Immature natural killer cell (primary cell): ENCODE data around the gene TRIM38. TPM values are rescaled to one million over a fixed set of nuclear protein-coding genes. Genes with fewer than 3 reads are reported as not detected.

Experiments
- DNase-seq, 3 donors: peaks; one replicate each; pipeline ENCODE4 v3.0.0; 2022; ENCODE audit warnings: mixed read lengths in 1 of 3
- H3K27ac Mint-ChIP-seq, 6 donors: one replicate each; pipeline ENCODE4 v1.8.0; 2020; ENCODE audit warnings: mixed read lengths in 6 of 6, mild to moderate bottlenecking in 5 of 6, inconsistent platforms in 4 of 6, moderate library complexity in 3 of 6
- H3K27me3 Mint-ChIP-seq, 3 donors: one replicate each; pipeline ENCODE4 v1.8.0; 2020 to 2021; ENCODE audit warnings: low read depth in 3 of 3, mild to moderate bottlenecking in 3 of 3, mixed read lengths in 3 of 3, moderate library complexity in 3 of 3, inconsistent platforms in 1 of 3
- H3K36me3 Mint-ChIP-seq, 3 donors: one replicate each; pipeline ENCODE4 v1.8.0; 2020; ENCODE audit warnings: mixed read lengths in 3 of 3, inconsistent platforms in 2 of 3, mild to moderate bottlenecking in 2 of 3
- H3K4me1 Mint-ChIP-seq, 2 donors: one replicate each; pipeline ENCODE4 v1.8.0; 2020; ENCODE audit warnings: inconsistent platforms in 2 of 2, mild to moderate bottlenecking in 2 of 2, mixed read lengths in 2 of 2, moderate library complexity in 1 of 2
- H3K4me3 Mint-ChIP-seq, 5 donors: one replicate each; pipeline ENCODE4 v1.8.0; 2020; ENCODE audit warnings: mild to moderate bottlenecking in 5 of 5, mixed read lengths in 5 of 5, inconsistent platforms in 3 of 5, moderate library complexity in 3 of 5
- H3K9me3 Mint-ChIP-seq, 6 donors: one replicate each; pipeline ENCODE4 v1.8.0; 2020; ENCODE audit warnings: mild to moderate bottlenecking in 6 of 6, mixed read lengths in 6 of 6, inconsistent platforms in 4 of 6, moderate library complexity in 3 of 6
- polyA plus RNA-seq, 3 donors: library from polyadenylated mRNA; unstranded; fragments of 300-500 nt; fragmentation: Illumina TruSeq; gene quantifications; one replicate each; pipeline ENCODE4 v1.2.3, GENCODE V29; 2021

TRIM38 gene
- polyA plus RNA-seq, 3 donors from 2014 or later = 3.6 to 11.4 (median 5.0) TPM

DNA sequence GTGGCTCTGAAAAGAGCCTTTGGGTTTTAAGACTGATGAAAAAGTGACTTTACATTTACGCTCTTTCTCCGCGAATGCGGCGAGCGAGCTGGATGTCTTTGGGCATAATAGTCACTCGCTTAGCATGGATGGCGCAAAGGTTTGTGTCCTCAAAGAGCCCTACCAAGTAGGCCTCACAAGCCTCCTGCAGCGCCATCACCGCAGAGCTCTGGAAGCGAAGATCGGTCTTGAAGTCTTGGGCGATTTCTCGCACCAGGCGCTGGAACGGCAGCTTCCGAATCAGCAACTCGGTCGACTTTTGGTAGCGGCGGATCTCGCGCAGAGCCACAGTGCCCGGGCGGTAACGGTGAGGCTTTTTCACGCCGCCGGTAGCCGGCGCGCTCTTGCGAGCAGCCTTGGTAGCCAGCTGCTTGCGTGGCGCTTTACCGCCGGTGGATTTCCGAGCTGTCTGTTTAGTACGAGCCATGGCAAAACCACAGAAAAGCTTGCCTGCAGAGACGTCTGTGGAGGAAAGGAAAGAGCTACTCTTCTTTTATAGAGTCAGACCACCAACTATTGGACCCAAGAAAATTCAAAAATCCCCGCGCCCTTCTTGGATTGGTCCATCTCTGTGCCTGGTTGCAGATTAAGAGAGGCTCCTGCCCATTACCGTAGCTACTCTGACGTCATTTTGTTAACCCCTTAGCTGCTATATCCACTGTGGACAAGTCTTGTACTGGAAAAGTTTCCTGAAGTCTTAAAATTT is 69.2 kb downstream of the TRIM38 start:
- Mint-ChIP-seq H3K36me3 (no peaks in the 10 kb centered on the region), H3K27ac (peak overlapping the region; percentile 95 to 98 (median 96)), H3K4me1 (peaks cover 61% of the 10 kb centered on the region in 2 donors), H3K27me3 (peaks cover 16 to 35% (median 21%) of the 10 kb centered on the region in 3 donors), H3K9me3 (no peaks in the 10 kb centered on the region), H3K4me3 (peak overlapping the region; percentile 92 to 97 (median 95))
- peak; percentile 87 to 89 (median 88) for DNase-seq

DNA sequence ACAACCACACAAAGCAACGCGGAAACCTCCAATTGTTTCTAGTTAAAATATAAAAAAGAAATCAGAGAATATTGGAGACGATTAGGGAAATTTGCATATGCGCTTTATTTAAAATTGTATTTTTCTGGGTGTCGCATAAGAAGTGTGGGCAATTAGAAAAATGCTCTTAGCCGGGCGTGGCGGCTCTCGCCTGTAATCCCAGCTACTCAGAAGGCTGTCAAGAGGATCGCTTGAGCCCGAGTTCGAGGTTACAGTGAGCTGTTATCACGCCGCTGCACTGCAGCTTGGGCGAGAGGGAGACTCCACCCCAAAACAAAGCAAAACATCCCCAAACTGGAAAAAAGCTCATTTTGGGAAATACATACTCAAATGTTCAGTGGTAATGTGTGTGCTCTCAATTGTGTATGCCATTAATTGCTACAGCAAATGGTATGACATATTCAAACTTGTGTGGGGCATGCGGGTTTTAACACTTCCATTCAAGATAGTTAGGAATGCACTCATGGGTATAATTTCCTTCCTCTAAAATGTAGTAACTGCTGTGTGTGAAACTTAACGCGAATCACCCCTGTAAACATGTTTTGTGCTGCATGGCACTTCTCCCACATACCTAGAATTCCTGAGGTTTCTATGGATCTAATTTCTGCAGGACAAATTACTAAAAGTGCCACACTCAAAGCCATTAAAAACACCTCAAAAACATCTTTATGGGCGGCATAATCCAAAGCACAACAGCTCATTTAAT is 69.9 kb downstream of the TRIM38 start:
- Mint-ChIP-seq H3K9me3 (no peaks in the 10 kb centered on the region), H3K4me1 (peaks cover 53 to 54% of the 10 kb centered on the region in 2 donors), H3K27me3 (peaks cover 9 to 29% (median 15%) of the 10 kb centered on the region in 3 donors), H3K36me3 (no peaks in the 10 kb centered on the region), H3K4me3 (peak overlapping the region; percentile 92 to 97 (median 95)), H3K27ac (peak overlapping the region; percentile 95 to 98 (median 96))
- peak; percentile 46 to 58 (median 52) for DNase-seq

DNA sequence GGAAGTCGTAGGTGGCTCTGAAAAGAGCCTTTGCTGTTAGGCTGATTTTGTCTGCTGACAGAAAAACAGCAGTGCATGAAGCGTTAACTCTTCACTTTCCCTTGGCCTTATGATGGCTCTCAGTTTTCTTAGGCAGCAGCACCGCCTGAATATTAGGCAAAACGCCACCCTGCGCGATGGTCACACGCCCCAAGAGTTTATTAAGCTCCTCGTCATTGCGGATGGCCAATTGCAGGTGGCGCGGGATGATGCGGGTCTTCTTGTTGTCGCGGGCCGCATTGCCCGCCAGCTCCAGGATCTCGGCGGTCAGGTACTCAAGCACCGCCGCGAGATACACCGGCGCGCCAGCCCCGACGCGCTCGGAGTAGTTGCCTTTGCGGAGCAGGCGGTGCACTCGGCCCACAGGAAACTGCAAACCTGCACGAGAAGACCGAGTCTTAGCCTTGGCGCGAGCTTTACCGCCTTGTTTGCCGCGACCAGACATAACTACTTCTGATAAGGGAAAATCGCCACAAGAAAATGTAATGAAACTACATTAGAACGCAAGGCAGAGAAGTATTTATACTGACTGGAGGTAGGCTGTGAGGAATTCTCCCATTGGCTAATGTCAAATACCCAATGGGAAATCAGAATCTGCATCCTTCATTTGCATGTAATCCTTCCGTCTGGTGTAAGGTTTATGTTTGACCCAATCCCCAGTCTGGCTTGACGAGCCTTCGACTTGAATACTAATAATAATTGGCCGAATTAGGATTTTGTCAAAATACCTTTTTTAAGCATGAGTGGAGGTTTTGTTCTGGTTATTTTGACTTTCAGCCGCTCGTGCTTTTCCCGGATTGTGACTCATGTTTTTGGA is 70.7 kb downstream of the TRIM38 start:
- peaks cover 47 to 48% of the 10 kb centered on the region in 2 donors for H3K4me1 Mint-ChIP-seq
- no peaks in the 10 kb centered on the region for H3K36me3 Mint-ChIP-seq
- H3K27me3 Mint-ChIP-seq = peaks cover 9 to 29% (median 15%) of the 10 kb centered on the region in 3 donors
- H3K4me3 Mint-ChIP-seq = peak overlapping the region; percentile 92 to 97 (median 95)
- peak; percentile 82 to 87 (median 85) for DNase-seq
- no peaks in the 10 kb centered on the region for H3K9me3 Mint-ChIP-seq
- H3K27ac Mint-ChIP-seq = peak overlapping the region; percentile 95 to 98 (median 96)

DNA sequence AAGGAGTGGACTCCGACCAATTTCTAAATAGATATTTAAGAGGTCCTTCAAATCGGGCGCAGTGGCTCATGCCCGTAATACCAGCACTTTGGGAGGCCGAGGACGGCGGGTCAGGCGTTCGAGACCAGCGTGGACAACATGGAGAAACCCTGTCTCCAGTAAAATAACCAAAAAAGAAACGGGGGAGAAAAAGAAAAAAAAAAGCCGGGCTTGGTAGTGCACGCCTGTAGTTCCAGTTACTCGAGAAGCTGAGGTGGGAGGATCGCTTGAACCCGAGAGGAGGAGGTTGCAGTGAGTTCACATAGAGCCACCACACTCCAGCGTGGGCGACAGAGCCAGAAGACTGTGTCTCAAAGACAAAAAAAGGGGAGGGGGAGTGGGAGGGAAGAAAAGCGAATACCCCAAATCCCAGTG is 71.3 kb downstream of the TRIM38 start:
- Mint-ChIP-seq H3K9me3 (no peaks in the 10 kb centered on the region), H3K27ac (peak overlapping the region; percentile 95 to 98 (median 96)), H3K4me3 (peak overlapping the region; percentile 92 to 97 (median 95)), H3K4me1 (peaks cover 43 to 47% of the 10 kb centered on the region in 2 donors), H3K36me3 (no peaks in the 10 kb centered on the region), H3K27me3 (peaks cover 9 to 29% (median 15%) of the 10 kb centered on the region in 3 donors)
- no peak for DNase-seq

DNA sequence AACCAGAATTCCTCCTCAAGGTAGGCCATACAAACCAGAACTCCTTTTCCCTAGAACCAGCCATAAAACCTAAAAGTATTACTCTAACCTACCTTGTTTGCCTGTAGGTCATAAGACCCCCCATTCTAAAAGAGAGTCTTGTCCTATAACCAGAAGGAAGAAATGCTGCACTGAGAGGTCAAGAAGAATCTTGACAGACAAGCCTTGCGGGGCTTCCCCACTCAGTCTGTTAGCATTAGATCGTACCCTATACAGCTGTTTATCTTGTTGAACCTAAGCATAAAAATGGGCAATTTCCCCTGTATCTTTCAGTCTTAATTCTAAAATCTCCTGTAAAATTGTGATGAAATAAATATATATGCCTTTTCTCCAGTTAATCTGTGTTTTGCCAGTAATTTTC is 72.3 kb downstream of the TRIM38 start:
- no peak for DNase-seq
- peak overlapping the region in 5 of 6 donors; percentile 3 to 97 (median 61) for H3K27ac Mint-ChIP-seq
- H3K27me3 Mint-ChIP-seq = peaks cover 9 to 27% (median 15%) of the 10 kb centered on the region in 3 donors
- no peaks in the 10 kb centered on the region for H3K36me3 Mint-ChIP-seq
- peaks cover 42 to 47% of the 10 kb centered on the region in 2 donors for H3K4me1 Mint-ChIP-seq
- peak overlapping the region in 3 of 5 donors; percentile 59 to 97 (median 97) for H3K4me3 Mint-ChIP-seq
- H3K9me3 Mint-ChIP-seq = no peaks in the 10 kb centered on the region

Other genes with a start within 250 kb of the TRIM38 start
- gene SLC17A4, start 208.1 kb upstream of the TRIM38 start, polyA plus RNA-seq = not detected
- gene SLC17A1, start 130.8 kb upstream of the TRIM38 start, polyA plus RNA-seq = not detected
- gene SLC17A3, start 88.6 kb upstream of the TRIM38 start, polyA plus RNA-seq = not detected
- gene SLC17A2, start 32.1 kb upstream of the TRIM38 start, polyA plus RNA-seq = not detected
- gene HFE, start 124.6 kb downstream of the TRIM38 start, polyA plus RNA-seq = 1 to 10 TPM in 2 of 3 donors, under 1 TPM in 1; 0.90 to 5.1 (median 1.8) TPM